Kasumi-1 (cell line): Measurements from ENCODE around the gene ZNF304.
"Not testable (repeated sequence)": the region's sequence is repeated elsewhere in the genome, so short reads cannot be mapped to it uniquely, and the experiment has no call there.

Source experiments
- DNase-seq, 2 experiments: peaks; one replicate each; lab custom pipeline; 2025; lab: John Stamatoyannopoulos, UW

ZNF304 gene

DNA sequence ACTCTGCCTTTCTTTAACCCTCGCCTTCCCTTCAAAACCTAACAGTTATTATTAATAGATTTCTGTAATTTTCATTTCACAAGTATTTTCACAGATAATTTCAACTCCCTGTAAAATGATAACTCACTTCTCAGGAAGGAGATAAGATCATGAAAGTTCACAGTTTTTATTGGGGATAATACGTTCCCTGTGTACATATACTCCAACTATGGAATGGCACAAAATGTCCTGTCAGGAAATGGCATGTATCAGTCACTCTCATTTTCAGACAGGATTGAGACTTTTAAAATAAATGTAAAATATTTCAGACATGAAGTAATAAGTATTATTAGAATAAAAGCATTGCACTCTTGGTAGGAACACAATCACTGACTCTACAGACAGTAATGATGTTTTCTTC, 11.3 kb downstream of the ZNF304 start:
- no peak for DNase-seq

DNA sequence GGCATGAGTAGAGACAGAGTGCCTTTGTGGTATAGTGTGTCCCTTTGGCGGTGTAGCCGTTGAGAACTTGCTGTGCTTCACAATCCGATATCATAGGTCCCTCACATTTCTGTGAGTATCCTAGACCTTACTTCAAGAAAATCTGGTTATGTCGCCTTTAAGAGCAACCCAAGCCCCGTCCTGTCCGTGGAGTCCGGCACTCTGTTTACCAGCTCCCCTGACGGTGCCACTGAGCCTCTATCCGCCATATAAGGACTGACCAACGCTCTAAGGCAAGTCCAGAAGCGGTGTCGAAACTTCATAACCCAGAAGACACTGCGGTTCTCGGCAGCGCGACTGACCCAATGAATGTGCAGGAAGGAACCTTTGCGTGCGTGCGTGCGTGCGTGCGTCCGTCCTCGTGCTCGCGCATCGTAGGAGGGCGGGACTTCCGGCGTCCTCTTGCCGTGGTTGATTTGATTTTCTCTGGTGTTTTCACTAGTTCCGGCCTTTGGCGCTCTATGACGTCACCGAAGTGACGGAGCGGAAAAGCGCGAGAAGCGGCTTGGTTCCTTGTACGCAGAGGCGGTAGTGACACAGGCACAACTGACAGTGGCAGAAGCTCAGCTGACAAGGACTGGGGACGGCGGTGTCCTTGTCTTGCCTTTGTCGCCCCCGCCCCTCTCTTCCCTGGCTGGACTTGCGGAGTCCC, 12.1 kb downstream of the ZNF304 start, which contains the start of the genes TRAPPC2B and ZNF547:
Gene TRAPPC2B (plus strand): TSS at position 555 of the 691 bp plus-strand sequence. CDS start 1,283 bp downstream, outside the sequence.
Gene ZNF547 (plus strand): TSS at position 555 of the 691 bp plus-strand sequence. CDS start 5,005 bp downstream, outside the sequence.
- DNase-seq: peak; percentile 98

DNA sequence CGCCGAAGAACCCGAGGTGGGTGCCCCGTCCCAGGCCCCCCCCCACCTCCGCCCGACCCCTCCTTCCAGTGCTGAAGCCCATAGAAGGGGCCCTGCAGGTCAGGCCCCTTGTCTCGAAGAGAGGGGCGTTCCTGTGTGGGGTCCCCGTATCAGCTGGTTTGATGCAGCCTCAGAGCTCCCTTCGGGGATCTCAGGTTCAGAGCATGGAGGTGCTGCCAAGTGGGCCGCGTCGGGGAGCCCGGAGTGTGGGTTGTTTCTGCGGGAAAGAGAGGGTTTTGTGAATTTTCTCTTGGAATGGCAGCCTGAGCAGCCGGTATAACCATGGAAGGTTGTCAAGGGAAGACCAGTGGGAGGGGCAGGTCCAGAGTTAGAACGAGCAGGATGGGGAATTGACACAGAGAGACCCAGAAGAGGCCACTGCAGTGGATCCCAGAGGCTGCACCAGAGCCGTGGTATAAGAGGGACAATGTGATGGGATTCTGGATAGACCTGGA, 12.7 kb downstream of the ZNF304 start:
- DNase-seq: no peak

DNA sequence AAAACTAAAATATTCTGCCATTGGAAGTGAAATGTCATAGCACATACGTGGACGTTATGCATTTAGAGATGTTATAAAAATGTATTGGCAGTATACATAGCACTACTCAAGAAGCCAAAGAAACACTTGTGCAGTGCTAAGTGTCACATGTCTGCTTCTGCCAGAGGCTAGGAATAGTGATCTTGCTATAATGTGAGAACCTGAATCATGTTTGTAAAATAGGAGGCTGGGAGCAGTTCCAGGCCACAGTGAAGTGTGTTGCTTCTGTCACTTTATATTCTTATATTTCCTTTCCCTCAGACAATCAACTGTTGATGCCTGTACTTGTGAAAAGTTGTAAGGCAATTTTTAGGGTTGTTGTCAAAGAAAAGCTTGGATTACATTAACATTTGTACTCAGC, 15.7 kb downstream of the ZNF304 start:
- DNase-seq: no peak

DNA sequence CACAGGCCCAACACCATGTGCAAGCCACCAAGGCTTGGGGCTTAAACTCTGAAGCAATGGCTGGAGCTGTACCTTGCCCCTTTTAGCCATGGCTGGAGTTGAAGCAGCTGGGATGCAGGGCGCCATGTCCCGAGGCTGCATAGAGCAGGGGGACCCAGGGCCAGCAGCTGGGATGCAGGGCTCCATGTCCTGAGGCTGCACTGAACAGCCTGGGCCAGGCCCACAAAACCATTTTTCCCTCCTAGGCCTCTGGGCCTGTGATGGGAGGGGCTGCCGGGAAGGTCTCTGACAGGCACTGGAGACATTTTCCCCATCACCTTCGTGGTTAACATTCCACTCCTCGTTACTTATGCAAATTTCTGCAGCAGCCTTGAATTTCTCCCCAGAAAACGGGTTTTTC, 23.1 kb downstream of the ZNF304 start:
- no peak for DNase-seq

DNA sequence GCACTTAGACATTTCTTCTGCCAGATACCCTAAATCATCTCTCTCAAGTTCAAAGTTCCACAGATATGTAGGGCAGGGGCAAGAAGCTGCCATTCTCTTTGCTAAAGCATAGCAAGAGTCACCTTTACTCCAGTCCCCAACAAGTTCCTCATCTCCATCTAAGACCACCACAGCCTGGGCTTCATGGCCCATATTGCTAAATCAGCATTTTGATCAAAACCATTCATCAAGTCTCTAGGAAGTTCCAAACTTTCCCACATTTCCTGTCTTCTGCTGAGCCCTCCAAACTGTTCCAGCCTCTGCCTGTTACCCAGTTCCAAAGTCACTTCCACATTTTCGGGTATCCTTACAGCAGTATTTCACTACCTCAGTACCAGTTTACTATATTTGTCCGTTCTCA, 23.6 kb downstream of the ZNF304 start:
- DNase-seq: not testable (repeated sequence)

DNA sequence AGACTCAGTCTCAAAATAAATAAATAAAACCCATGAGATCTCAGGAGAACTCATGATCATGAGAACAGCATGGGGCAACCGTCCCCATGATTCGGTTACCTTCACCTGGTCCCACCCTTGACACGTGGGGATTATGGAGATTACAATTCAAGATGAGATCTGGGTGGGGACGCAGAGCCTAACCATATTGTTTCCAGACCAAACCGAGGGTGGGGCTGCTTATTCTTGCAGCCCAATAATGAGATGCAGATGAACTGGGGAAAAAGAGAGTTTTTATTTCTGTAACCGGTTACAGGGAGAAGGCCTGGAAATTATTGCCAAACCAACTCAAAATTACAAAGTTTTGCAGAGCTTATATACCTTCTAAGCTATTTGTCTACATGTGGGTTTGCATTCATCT, 25.1 kb downstream of the ZNF304 start:
- no peak for DNase-seq

DNA sequence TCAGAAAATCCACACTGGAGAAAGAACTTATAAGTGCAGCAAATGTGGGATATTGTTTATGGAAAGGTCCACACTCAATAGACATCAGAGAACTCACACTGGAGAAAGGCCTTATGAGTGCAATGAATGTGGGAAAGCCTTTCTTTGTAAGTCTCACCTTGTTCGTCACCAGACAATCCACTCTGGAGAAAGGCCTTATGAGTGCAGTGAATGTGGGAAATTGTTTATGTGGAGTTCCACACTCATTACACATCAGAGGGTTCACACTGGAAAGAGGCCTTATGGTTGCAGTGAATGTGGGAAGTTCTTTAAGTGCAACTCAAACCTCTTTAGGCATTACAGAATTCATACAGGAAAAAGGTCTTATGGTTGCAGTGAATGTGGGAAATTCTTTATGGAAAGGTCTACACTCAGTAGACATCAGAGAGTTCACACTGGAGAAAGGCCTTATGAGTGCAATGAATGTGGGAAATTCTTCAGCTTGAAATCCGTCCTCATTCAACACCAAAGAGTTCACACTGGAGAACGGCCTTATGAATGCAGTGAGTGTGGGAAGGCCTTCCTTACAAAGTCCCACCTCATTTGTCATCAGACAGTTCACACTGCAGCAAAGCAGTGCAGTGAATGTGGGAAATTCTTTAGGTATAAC, 26.6 kb downstream of the ZNF304 start:
- no peak for DNase-seq

DNA sequence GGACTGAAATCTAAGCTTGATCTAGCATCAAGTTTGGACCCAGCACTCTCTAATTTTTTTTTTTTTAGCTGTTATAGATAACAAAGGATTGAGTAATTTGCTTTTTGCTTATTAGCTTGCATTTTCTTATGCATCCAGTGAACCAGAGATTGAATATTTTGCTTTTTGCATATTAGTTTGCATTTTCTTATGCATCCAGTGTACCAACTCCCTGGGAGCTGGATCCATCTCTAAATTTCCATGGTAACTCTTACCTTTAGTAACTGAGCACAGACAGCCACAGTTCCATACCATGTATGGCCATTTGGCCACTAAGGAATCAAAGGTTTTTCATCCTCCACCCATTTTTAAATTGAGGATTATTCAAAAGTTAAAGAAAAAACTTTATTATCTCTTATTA, 29.9 kb downstream of the ZNF304 start:
- DNase-seq: no peak

DNA sequence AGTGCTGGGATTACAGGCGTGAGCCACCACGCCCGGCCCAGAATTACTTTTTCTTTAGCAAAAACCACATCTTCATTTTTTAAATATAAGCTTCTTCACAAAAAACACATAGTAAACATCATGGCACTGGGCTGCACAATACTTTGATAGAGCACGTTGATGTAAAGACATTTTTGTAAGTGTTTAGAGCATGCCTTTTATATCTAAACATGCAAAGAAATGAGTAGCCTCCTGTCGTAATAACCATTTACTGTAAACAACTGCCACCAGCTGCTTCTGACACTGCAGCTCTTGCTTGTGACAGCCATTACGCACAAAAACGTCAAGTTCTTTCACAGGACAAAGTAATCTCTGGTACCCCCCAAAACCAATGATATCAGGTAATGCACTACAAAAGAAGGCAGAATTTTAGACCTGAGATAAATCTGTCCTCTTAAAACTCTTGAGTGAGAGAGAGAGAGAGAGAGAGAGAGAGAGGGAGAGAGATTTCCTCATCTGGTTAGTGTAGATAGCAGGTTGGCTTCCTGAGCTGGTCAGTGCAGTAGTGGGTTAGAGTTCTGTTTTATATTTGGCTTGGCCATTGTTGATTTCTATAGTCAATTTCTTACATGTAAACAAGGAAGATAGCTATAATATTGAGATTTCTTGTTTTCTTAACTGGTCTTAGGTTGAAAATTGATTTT, 31.9 kb downstream of the ZNF304 start:
- no peak for DNase-seq

DNA sequence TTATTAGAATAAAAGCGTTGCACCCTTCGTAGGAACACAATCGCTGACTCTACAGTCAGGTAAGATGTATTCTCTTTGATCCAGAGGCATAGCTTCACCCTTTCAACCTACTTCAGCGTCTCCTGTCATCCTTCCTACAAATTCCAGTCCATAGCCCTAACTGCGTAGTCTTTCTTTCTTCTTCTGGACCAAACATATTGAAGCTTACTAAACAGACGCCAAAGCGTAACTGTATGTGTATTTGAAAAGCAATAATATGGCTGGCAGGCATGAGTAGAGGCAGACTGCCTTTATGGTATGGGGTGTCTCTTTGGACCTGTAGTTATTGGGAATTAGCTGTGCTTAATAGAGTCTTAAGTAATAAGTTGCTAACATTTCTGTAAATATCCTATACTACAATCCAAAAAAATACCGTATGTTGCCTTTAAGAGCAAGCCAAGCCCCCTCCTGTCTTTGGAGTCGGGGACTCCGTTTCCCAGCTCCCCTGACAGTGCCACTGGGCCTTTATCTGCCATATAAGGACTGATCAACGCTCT, 38.2 kb downstream of the ZNF304 start:
- DNase-seq: no peak

DNA sequence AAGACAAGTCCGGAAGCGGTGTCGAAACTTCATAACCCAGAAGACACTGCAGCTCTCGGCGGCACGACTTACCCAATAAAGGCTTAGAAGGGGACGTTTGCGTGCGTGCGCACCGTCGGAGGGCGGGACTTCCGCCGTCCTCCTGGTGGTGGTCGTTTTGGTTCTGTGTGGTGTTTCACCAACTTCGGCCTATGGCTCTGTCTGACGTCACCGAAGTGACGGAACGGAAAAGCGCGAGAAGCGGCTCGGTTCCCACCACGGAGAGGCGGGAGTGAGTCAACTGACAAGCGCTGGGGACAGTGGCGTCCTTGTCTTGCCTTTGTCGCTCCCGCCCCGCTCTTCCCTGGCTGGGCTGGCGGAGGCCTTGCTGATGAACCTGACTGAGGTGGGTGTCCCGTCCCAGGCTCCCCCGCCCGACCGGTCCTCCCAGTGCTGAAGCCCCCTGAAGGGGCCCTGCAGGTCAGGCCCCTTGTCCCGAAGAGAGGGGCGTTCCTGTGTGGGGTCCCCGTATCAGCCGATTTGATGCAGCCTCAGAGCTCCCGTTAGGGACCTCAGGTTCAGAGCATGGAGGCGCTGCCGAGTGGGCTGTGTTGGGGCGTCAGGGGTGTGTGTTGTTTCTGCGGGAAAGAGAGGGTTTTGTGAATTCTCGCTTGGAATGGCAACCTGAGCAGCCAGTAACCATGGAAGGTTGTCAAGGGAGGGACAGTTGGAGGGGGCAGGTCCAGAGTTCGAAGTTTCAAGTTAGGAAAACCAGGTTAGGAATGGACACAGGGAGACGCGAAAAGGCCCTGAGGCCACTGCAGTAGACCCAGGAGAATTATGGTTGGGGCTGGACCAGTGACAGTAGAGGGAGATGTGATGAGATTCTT, 38.9 kb downstream of the ZNF304 start, which contains the start of gene ZNF548:
Gene ZNF548 (plus strand): TSS at position 125 of the 869 bp plus-strand sequence. CDS start 246 bp downstream, at position 371.
- peak; percentile 97 to 98 for DNase-seq

DNA sequence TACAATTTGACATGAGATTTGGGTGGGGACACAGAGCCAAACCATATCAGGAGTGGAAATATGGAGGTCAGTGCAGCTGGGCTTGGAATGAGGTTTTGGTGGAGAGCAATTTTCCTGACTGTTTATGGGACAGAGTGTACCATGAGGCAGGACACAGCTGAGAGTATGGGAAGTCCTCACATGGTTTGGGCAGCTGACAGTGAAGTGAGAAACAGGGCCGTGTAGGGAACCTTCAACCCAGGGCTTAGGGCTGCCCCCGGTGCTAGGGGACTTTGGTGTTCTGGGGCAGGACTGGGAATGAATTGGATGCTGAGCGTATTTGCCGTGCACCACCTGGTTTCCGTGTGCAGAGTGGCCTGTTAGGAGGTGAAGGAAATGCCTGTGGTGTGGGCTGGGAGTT, 44.6 kb downstream of the ZNF304 start:
- no peak for DNase-seq

DNA sequence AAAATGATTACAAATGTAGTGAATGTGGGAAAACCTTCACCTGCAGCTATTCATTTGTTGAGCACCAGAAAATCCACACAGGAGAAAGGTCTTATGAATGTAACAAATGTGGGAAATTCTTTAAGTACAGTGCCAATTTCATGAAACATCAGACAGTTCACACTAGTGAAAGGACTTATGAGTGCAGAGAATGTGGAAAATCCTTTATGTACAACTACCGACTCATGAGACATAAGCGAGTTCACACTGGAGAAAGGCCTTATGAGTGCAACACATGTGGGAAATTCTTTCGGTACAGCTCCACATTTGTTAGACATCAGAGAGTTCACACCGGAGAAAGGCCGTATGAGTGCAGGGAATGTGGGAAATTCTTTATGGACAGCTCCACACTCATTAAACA, 47.8 kb downstream of the ZNF304 start:
- DNase-seq: no peak

DNA sequence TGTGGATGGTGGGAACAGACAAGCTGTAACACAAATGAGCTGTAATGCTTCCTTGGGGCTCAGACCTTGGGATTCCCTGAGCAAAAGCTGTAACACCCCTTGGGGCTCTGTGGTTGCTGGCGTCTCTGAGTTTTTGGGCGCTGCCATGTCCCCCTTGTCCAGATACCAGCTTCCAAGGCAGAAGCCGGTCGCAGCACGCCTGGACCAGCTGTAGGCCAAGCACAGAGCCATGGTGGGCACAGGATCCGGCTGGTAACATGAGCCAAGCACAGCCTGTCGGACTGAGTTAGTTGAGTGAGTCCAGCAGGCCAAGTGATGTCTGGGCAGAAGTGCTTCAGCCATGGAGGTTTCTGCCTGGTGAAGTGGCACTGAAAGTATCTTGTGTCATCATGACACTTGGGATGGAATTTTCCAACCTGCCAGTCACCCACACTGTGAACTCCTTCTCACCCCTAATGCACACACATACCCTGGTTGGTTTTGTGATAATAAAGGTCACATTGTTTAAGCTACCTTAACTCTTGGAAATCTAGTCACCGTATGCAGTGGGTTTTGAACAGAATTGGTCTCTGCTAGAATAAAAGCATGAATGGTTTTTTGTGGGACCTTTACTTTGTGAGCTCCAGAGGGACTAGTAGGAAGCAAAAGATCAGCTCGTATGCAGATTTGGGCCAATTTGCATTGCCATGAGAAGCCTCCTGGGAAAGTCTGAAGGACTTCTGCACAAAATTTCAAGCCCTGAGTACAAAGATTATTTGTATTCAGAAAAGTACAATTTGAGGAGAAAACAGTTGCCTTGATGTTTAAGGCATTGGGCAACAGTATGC, 52.9 kb downstream of the ZNF304 start:
- DNase-seq: no peak

DNA sequence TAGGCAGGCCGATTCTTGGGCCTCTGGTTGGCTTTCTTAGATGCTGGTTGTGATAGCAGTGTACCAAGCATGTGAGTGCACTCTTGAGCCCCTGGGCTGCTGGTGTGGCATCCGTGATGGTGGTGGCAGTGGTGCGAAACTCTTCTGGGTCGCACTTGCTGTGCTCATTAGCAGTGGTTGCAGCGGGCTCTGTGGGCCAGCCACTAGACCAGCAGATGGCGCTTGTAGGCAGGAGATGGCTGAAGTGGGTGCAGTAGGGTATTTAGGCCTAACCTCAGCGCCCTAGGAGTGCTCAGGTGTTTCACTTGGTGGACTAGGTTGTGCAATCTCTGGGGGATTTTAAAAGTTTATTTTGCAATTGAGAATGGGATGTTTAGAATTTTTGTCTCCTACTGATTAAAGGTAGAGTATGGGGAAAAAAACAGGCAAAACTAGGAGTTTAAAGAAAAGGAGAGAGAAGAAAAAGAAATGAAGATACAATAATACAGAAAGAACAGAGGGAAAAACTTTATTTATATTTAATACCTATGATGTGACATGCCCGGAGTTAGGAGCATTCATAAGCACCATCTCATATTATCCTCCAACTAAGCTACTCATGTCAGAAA, 55.5 kb downstream of the ZNF304 start:
- DNase-seq: peak; percentile 48 to 49
